ENCODE data around the gene KRTAP5-9. TPM values are rescaled to one million over a fixed set of nuclear protein-coding genes. Genes with fewer than 3 reads are reported as not detected.
"Not testable (repeated sequence)": the region's sequence is repeated elsewhere in the genome, so short reads cannot be mapped to it uniquely, and the experiment has no call there.

Gene KRTAP5-9
- total RNA-seq, 4 donors from 2014 or later: 0.55 to 1.4 (median 0.91) TPM; not detected in 1

GRCh38 chr11:71538666-71538990 is 9.6 kb upstream of the KRTAP5-9 start:
- 91% methylated on average over 4 of the region's 4 CpGs for WGBS
- no peak overlapping the region for H3K4me3 ChIP-seq
- TF ChIP-seq EP300 (IDR thresholded peaks at IDR 0.05): no peak
- TF ChIP-seq POLR2AphosphoS5 (IDR thresholded peaks at IDR 0.05): no peak
- TF ChIP-seq POLR2A (IDR thresholded peaks at IDR 0.05): no peak

GRCh38 chr11:71539017-71539416 is 9.2 kb upstream of the KRTAP5-9 start:
- 91% methylated on average over 11 of the region's 11 CpGs for WGBS
- no peak overlapping the region for H3K27ac ChIP-seq
- no peaks in the 10 kb centered on the region for H3K4me1 ChIP-seq
- H3K4me3 ChIP-seq: no peak overlapping the region
- no peaks in the 10 kb centered on the region for H3K9me3 ChIP-seq
- no peak for TF ChIP-seq POLR2A (IDR thresholded peaks at IDR 0.05)
- TF ChIP-seq EP300 (IDR thresholded peaks at IDR 0.05): no peak
- TF ChIP-seq CTCF (IDR thresholded peaks at IDR 0.05): no peak
- TF ChIP-seq POLR2AphosphoS5 (IDR thresholded peaks at IDR 0.05): no peak
- no peaks in the 10 kb centered on the region for H3K27me3 ChIP-seq
- no peak for DNase-seq (ENCODE audit: low spot score in 2 of 2)
- H3K36me3 ChIP-seq: no peaks in the 10 kb centered on the region

More at GRCh38 chr11:71538666-71538990, 9.6 kb upstream of the KRTAP5-9 start:
- H3K9me3 ChIP-seq: no peaks in the 10 kb centered on the region
- no peaks in the 10 kb centered on the region for H3K4me1 ChIP-seq
- no peak for DNase-seq (ENCODE audit: low spot score in 2 of 2)
- no peaks in the 10 kb centered on the region for H3K36me3 ChIP-seq
- H3K27me3 ChIP-seq: no peaks in the 10 kb centered on the region
- no peak overlapping the region for H3K27ac ChIP-seq

- H3K4me1 ChIP-seq; H3K27ac ChIP-seq; DNase-seq (ENCODE audit: low spot score in 2 of 2); H3K36me3 ChIP-seq; H3K4me3 ChIP-seq; H3K9me3 ChIP-seq; H3K27me3 ChIP-seq: not testable (repeated sequence)
- WGBS: 89% methylated on average over 11 of the region's 11 CpGs
Observed at GRCh38 chr11:71539971-71540370, 8.2 kb upstream of the KRTAP5-9 start.

- not testable (repeated sequence) for DNase-seq (ENCODE audit: low spot score in 2 of 2); H3K27ac ChIP-seq; H3K4me1 ChIP-seq; H3K27me3 ChIP-seq; H3K9me3 ChIP-seq; H3K4me3 ChIP-seq; H3K36me3 ChIP-seq
- WGBS: 87% methylated on average over 9 of the region's 9 CpGs
Observed at GRCh38 chr11:71540521-71541304, 7.5 kb upstream of the KRTAP5-9 start.

- no peak for DNase-seq (ENCODE audit: low spot score in 2 of 2)
- Histone ChIP-seq H3K36me3 (no peaks in the 10 kb centered on the region), H3K9me3 (no peaks in the 10 kb centered on the region), H3K4me1 (no peaks in the 10 kb centered on the region), H3K27ac (no peak overlapping the region), H3K27me3 (no peaks in the 10 kb centered on the region), H3K4me3 (no peak overlapping the region)
- WGBS: 78% methylated on average over 7 of the region's 7 CpGs
- TF ChIP-seq POLR2AphosphoS5 (IDR thresholded peaks at IDR 0.05): no peak
- no peak for TF ChIP-seq EP300 (IDR thresholded peaks at IDR 0.05)
- no peak for TF ChIP-seq POLR2A (IDR thresholded peaks at IDR 0.05)
- TF ChIP-seq CTCF (IDR thresholded peaks at IDR 0.05): no peak
Observed at GRCh38 chr11:71542382-71542781, 5.8 kb upstream of the KRTAP5-9 start.

GRCh38 chr11:71542879-71543777 is 5.1 kb upstream of the KRTAP5-9 start:
- Histone ChIP-seq H3K36me3 (no peaks in the 10 kb centered on the region), H3K9me3 (no peaks in the 10 kb centered on the region), H3K27me3 (no peaks in the 10 kb centered on the region), H3K4me1 (no peaks in the 10 kb centered on the region), H3K4me3 (no peak overlapping the region), H3K27ac (no peak overlapping the region)
- 75% methylated on average over 11 of the region's 15 CpGs for WGBS
- no peak for TF ChIP-seq EP300 (IDR thresholded peaks at IDR 0.05)
- no peak for TF ChIP-seq POLR2A (IDR thresholded peaks at IDR 0.05)
- no peak for TF ChIP-seq CTCF (IDR thresholded peaks at IDR 0.05)
- TF ChIP-seq POLR2AphosphoS5 (IDR thresholded peaks at IDR 0.05): no peak
- DNase-seq (ENCODE audit: low spot score in 2 of 2): no peak
